HG02870 (cell line): ENCODE data around the gene IRX3.

Experiments used
- ATAC-seq: cut with Tn5 transposase; IDR thresholded peaks from one replicate; pipeline ENCODE4 v1.9.1; 2021; ENCODE audit warnings: mild to moderate bottlenecking, moderate library complexity; ENCODE audit not compliant: unreplicated experiment

IRX3 gene

DNA sequence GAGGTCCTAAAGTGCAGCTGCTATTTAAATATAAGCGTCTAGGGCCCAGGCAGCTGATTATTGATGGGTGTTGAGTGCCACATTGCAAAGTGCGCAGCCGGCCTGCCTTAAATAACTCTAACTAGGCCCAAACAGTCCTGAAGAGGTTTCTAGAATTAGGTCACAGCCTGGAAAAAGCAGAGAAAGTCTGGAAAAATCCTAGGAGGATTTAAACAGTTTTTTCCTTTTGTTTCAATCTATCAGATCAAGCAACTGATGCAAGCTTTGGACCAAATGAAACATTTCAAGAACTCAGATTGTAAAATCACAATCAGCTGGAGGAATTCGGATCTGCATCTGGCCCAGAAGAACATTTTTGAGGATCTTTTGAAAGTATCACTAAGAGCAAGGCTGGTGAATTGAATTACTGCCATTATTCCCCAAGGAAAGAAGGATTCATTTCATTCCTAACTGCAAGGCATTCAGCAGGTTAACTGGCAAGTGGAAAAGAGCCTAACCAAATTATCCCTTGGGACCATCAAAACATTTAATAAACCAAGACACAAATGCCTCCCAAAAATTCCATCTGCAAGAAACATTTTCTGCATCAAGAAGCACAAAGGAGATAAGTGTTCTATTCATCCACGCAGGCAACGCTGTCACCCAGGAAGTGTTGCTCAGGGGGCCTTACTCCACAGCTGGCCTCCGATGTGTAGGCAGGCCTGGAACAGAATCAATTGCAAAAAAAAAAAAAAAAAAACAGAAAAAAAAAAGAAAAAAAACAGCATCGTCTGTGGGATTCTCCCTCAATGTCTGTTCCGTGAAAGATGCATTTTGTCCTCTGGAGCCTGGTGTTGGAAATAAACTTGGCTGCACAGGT is 46.1 kb downstream of the IRX3 start:
- ATAC-seq, result no peak

DNA sequence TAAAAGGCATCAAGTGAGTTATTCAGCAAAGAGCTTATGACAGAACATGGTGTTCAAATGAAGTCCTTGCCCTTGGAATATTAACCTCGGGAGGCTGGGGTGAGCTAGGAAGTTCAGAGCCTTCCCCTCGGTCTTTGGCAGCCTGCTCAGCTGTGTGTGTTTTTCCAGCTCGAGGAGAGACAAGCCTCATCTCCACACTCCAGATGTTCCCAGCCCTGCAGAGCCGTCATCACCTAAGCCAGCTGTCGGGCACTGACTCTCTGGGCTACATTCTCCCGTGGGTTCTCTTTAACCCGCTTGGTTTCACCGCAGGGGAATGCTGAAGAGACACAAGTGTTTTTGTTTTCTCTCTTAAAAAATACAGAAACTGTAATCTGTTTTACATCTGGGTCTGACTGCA is 47.1 kb downstream of the IRX3 start:
- no peak for ATAC-seq

DNA sequence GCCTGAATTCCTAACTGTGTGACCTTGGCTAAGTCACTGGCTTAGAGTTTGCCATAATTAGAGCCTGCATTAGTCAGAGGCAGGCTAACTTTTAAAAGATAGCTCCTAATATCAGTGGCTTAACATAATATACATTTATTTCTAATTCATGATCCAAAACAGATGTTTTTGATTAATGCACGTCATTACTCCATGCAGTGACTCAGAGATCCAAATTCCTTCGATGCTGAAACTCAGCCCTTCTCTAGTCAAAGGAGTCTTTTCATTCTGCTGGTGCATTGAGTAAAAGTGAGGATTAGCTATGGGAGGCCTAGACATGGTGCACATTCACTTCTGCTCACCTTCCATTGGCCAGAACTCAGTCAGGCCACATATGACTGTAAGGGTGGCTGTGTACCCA is 49.8 kb downstream of the IRX3 start:
- ATAC-seq, result no peak

DNA sequence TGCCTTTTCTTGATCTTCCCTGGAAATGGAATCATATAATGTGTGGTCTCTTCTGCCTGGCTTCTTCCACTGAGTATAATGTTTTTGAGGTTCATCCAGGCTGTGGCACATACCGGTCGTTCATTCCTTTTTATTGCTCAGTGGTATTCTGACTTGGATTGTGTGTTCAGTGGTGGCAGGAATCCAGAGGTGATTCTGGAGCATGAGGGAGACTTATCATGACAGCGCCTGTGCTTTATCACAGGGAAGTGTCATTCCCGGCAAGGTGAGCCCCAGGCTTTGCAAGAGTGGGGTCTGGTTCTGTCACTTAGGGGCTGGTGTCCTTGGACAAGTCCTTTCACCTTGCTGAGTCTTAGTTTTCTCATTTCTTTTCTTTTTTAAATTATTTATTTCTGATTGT is 53.0 kb downstream of the IRX3 start:
- ATAC-seq, result no peak
